HG02763 (cell line): Measurements from ENCODE around the gene TMEM179B.
"Not testable (repeated sequence)": the region's sequence is repeated elsewhere in the genome, so short reads cannot be mapped to it uniquely, and the experiment has no call there.

Experiments used
- ATAC-seq: cut with Tn5 transposase; IDR thresholded peaks from one replicate; pipeline ENCODE4 v1.9.1; 2021; ENCODE audit warnings: mild to moderate bottlenecking, moderate library complexity; ENCODE audit not compliant: unreplicated experiment

TMEM179B gene

GRCh38 chr11:62788991-62789390, 1.8 kb downstream of the TMEM179B start:
- ATAC-seq, result no peak

DNA sequence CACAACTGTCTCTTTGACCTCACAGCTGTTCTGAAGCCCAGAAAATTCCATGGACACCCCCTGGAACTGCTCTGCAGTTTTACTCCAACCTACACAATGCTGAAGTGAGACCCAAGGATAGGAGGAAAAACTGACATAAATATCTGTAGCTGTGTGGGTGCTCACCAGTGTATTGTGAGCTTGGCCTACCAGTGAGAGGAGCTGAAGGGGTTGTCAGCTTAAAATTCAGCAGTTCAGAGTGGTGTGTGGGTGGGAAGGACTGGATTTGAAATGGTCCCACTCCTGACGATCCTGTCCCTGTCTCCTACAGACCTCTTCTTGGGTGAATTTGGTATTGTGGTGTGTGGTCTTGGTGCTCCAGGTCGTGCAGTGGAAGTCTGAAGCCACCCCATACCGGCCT, 2.4 kb downstream of the TMEM179B start:
- ATAC-seq, result no peak

- ATAC-seq, result peak; percentile 62
Measured at GRCh38 chr11:62791501-62792201, 4.4 kb downstream of the TMEM179B start, which contains the start of gene TMEM223. Gene TMEM223, minus strand, starts transcription at chr11:62792006. Its CDS starts 12 bp downstream, at chr11:62791994.

DNA sequence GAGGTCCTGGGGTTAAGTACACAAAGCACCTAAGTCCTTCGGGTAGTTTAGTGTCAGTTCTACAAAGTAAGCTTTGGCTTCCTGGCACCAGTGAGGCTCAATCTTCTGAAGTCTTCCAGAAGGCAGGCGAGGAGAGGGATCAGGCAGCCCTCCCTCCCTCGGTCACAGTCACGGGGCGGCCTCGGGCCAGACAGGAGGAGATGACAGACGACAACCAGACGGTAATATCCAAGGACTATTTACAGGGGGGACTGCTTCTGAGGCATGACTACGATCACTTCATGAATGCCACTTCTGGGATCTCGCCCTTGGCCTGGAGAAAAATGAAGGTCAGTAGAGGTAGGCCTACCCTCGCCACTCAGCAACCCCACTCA, 5.0 kb downstream of the TMEM179B start:
- ATAC-seq, result no peak

GRCh38 chr11:62794201-62794775, 7.1 kb downstream of the TMEM179B start:
- no peak for ATAC-seq

DNA sequence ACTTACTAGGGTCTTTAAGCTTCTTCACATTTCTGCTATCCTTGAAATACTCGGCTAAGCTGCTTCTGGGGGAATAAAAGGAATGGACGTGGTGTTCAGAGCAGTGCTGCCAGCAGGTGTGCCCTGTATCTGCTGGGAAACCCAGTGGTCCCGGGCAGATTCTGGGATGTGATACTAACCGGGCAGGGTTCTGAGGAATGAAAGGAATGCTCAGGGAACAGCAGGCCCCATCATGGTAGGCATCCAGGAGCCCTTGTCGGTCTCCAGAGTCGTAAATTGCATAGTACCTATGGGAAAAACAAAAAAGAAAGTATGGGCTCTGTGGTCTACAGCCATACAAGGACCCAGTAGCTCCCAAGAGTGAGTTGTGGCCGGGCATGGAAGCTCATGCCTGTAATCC, 9.1 kb downstream of the TMEM179B start:
- no peak for ATAC-seq

- no peak for ATAC-seq
Measured at GRCh38 chr11:62799486-62799885, 12.3 kb downstream of the TMEM179B start.

DNA sequence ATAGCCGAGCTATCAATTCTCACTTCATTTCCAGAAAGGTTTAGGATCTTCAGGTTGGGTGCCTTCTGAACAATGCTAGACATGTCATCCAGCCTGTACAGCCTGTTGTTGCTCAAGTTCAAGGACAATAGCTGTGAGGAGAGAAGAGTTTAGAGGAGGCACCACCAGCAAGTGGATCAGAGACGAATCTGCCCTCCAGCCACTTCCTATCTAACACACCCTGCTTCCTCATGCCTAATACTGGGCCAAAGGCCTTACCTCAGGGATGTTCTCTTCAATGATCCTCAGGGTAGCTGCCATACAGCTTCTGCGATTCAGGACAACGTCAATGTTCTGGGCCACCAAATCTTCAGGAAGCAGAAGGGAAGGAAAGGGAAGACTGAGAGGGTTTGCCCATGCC, 13.9 kb downstream of the TMEM179B start:
- ATAC-seq, result no peak

- ATAC-seq, result no peak
Measured at GRCh38 chr11:62804310-62805075, 17.3 kb downstream of the TMEM179B start.

- ATAC-seq, result peak; percentile 82
Measured at GRCh38 chr11:62805076-62805892, 18.1 kb downstream of the TMEM179B start, which contains the start of gene NXF1. Gene NXF1, minus strand, starts transcription at chr11:62805440. Its CDS starts 84 bp downstream, at chr11:62805356.

DNA sequence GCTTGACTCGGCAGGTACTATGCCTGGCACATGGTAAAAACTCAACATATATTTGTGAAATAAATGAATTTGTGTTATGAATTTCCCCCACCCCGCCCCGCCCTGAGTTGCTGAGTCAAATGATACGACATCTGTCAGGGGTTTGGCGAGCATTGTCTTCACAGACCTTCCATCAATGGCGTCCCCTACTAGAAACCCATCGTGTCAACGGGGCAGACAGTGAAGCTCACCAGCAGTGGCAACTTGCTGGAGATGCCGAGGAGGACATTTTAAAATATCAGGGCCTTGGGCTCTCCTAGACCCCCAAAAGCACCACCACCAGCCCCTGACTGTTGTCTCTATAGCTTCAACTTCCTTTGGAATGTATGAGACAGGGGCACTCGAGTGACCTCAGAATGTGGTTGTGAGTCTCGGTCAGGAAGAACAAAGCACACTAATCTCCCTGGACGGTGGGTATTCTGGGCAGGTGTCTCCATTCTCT, 18.8 kb downstream of the TMEM179B start:
- no peak for ATAC-seq

DNA sequence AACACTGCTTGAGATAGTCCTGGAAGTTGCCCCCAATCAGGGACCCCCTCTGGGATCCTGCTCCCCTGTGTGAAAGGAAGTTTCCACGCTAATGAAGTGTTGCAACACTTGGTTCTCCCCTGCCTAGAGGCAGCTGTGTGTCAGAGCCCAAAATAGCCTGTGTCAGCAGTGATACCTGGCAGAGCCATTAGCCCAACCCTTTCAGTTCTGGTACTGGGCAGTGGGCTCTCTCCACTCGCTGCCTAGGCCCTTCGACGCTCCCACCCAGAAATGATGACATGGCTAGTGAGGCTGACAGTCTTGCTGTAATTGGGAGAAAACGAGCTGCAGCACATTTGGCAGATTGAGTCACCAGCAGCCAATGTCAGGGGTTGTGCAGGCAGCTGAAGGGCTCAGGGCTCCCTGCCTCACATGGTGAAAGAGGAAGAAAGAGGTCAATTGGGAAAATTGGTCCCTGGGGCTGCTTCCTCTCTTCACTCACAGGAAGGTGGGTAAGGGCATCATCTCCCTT, 19.5 kb downstream of the TMEM179B start:
- no peak for ATAC-seq

- no peak for ATAC-seq
Measured at GRCh38 chr11:62810748-62811147, 23.5 kb downstream of the TMEM179B start.

DNA sequence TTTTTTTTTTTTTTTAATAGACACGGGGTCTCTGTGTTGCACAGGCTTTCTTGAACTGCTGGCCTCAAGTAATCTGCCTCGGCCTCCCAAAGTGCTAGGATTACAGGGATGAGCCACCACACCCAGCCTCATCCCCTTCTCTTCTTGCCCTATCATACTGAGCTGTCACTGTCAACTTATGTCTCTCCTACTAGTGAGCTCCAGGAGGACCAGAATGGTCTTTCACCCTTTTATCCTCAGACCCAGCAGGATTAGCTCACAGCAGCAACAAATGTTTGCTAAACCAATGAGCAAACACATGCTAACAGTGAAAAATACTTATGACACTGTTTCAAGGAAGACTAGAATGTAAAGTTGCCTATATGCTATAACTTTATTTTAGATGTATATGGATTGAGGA, 24.5 kb downstream of the TMEM179B start:
- ATAC-seq, result no peak

DNA sequence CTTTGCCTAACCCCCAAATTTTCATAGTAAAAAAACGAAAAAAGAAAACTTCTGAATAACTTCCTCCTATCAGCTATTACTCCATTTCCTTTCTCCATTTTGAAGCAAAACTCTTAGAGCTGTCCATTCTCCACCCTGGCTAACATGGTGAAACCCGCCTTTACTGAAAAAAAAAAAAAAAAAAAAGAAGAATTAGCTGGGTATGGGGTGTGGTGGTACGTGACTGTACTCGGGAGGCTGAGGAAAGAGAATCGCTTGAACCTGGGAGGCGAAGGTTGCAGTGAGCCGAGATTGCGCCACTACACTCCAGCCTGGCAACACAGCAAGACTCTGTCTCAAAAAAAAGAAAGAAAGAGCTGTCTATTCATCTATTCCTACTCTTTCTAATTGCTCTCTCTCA, 29.4 kb downstream of the TMEM179B start:
- ATAC-seq, result no peak

DNA sequence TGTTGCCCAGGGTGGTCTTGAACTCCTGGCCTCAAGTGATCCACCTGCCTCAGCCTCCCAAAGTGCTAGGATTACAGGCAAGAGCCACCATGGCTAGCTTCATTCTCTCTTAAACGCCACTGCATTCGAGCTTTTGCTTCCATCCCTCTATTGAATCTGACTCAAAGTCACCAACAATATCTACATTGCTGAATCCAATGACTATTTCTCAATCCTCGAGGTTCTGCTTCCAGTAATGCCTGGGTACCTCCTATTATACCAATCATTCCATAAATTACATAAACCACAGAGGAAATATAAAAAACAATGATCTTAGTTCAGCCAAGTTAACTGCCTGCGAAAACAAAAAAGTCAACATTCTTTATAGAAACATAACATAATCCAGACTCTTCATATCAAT, 29.9 kb downstream of the TMEM179B start:
- ATAC-seq, result no peak

DNA sequence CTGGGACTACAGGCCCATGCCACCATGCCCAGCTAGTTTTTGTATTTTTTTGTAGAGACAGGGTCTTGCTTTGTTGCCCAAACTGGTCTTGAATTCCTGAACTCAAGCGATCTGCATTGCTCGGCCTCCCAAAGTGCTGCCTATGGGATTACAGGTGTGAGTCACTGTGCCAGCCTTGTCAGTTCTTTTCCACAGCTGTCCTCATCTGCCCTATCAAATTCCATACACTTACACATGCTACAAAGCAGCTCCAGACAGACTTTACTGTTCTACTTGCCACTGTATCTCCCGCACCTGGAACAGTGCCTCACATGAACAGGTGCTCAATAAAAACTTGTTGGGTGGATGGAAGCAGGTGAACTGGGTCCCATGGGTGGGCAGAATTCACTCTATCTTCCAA, 36.5 kb downstream of the TMEM179B start:
- ATAC-seq, result no peak

GRCh38 chr11:62828130-62828529, 40.9 kb downstream of the TMEM179B start:
- not testable (repeated sequence) for ATAC-seq

GRCh38 chr11:62830904-62831519, 43.8 kb downstream of the TMEM179B start:
- ATAC-seq, result no peak
